GM19043 (cell line): Measurements from ENCODE around the gene WDR83.
A peak's percentile ranks its signal among the peaks of the same experiment; 100 is the strongest.
"Not testable (repeated sequence)": the region's sequence is repeated elsewhere in the genome, so short reads cannot be mapped to it uniquely, and the experiment has no call there.

ENCODE experiments used
- ATAC-seq: cut with Tn5 transposase; IDR thresholded peaks from one replicate; pipeline ENCODE4 v1.9.1; 2021; ENCODE audit warnings: low read depth; ENCODE audit not compliant: unreplicated experiment

WDR83 gene

DNA sequence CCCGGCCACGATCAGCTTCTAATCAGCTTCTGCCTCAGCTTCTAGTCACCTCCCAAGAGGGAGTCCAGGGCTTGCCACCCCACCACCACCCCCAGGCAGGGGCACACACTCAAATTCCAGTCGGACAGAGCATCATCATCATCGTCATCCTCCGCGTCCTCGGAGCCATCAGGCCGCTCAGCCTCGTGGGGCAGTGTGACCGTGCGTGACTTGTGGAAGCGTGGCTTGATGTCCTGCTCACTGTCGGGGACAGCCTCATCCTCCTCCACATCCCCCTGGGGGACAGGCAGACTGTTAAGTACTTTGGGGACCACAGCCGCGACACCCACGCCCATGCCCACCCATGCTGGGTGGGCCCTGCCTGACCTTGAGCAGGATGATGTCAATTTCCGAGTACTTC lies 44.6 kb downstream of the WDR83 start:
- ATAC-seq, result no peak

DNA sequence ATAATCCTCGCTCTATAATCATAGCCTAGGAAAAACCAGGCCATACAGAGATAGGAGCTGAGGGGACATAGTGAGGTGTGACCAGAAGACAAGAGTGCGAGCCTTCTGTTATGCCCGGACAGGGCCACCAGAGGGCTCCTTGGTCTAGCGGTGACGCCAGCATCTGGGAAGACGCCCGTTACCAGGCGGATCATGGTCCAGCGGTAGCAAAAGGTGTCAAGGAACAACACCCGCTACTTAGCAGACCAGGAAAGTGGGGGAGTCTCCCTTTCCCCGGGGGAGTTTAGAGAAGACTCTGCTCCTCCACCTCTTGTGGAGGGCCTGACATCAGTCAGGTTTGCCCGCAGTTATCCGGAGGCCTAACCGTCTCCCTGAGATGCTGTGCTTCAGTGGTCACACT lies 45.5 kb downstream of the WDR83 start:
- ATAC-seq, result not testable (repeated sequence)

DNA sequence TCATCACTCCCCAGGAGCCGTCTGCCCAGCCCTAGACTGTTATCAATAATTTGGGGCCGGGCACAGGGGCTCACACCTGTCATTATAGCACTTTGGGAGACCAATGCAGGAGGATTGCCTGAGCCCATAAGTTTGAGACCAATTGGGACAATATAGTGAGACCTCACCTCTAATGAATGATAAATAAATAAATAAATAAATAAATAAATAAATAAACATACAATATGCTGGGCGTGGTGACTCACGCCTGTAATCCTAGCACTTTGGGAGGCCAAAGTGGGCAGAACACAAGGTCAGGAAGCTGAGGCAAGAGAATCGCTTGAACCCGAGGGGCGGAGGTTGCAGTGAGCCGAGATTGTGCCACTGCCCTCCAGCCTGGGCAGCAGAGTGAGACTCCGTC lies 46.7 kb downstream of the WDR83 start:
- ATAC-seq, result not testable (repeated sequence)

DNA sequence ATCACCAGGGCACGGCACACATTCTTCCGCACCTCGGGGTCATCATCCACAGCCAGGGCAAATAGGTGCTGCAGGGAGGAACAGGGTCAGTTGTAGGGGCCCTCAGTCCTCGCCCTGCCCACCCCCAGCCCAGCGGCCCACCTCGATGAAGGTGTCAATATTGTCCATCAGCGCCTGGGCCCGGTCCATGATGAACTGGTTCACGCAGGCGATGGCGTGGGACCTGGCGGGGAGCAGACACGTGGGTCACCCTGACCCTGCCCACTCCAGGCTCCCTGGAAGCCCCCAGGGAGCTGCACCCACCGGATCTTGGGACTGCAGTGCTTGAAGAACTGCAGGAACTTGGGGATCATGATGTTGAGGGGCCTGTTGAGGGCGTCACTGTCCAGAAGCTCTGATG lies 48.5 kb downstream of the WDR83 start:
- no peak for ATAC-seq

DNA sequence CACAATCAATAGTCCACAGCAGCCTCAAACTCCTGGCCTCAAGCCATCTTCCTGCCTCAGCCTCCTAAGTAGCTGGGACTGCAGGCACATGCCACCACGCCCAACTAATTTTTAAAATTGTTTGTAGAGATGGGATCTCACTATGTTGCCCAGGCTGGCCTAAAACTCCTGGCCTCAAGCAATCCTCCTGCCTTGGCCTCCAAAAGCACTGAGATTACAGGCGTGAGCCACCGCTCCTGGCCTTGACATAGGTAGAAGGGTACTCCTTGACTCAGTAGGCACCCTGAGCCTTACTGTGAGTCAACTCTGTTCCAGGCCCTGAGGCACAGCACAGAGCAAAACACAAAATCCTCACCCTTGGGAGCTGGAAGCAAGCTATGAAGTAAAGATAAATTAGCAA lies 49.3 kb downstream of the WDR83 start:
- no peak for ATAC-seq

DNA sequence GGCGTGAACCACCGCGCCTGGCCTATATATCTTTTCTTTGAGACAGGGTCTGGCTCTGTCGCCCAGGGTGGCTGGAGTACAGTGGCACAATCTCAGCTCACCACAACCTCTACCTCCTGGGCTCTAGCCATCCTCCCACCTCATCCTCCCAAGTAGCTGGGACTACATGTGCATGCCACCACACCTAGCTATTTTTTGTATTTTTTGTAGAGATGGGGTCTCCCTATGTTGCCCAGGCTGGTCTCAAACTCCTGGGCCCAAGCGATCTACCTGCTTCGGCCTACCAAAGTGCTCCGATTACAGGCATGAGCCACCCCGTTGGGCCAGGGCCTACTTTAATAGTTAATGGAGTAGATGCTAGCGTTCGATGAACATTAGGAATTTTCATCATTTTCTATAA lies 53.7 kb downstream of the WDR83 start:
- ATAC-seq, result no peak

DNA sequence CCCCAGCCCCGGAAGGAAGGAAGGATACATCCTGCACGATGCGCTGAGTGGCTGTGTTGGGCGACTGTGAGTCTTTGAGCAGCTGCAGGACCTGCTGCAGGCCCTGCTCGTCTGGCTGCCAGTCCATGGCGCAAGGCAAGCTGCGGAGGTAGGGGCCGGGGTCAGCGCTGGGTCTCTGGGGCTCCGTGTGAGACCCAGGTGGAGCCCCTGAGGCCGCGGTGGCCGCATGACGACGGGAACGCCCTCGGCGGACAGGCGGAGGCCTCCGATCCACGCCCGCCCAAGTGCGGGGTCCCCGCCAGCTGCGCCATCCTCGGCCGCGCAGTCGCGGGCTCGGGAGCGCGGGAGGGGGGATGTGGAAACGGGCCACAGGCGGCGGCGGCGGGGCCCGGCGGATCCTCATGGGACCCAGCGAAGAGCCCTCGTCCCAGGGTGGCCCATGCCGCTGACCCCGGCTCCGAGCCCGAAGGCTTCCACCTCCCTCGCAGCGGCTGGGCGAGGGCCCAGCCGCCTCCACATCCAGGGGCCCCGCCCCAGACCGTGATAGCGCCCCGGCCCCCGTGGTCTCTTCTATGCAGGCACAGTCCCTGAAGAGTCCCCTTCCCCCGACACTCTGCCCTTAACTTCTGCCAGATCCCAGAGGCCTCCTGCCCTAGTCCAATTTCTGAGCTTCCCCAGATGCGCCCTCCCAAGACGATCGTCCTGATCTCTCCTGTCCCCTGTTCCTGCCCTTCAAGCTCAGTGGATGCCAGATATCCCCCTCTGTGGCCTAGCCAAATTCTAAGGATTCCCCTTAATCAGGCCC lies 54.4 kb downstream of the WDR83 start:
- ATAC-seq, result no peak

DNA sequence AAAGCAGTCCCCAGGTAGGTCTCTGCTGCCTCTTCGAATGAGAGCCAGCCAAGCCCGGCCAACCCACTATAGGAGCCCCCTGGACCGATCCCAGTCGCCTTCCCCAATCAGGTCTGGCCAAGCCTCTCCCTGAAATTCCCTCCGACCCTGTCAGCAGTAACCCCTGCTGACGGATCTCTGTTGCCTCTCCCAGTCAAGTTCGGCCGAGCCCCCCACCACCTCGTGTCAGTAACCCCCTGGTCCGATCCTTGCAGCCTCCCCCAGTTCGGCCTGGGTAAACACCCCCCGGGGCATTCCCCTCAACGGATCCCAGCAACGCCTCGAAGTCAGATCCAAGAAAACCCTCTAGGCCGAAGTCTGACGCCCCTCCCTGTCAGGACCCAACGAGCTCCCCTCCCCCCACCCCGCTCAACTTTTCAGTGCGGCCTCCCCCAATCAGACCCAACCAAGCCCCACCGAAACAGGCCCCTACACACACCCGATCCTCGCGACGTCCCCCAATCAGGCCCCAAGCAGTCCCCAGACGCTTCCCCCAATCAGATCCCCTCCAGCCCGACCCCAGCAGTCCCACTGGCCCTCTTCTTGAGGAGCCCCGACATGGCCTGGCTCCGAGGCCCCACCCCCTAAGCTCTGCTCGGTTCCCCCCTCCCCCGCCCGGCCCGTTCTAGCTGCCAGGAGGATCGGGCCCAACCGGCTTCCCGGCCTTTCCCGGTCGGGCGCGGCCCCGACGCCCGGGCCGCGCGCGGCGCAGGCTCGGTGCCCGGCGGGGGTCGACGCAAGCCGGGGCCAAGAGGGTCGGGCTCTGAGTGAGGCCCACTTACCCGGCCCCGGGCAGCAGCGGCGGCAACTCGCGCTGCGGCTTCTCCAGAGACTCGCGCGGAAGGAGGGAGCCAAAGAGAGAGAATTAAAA lies 55.3 kb downstream of the WDR83 start:
- ATAC-seq, result no peak

DNA sequence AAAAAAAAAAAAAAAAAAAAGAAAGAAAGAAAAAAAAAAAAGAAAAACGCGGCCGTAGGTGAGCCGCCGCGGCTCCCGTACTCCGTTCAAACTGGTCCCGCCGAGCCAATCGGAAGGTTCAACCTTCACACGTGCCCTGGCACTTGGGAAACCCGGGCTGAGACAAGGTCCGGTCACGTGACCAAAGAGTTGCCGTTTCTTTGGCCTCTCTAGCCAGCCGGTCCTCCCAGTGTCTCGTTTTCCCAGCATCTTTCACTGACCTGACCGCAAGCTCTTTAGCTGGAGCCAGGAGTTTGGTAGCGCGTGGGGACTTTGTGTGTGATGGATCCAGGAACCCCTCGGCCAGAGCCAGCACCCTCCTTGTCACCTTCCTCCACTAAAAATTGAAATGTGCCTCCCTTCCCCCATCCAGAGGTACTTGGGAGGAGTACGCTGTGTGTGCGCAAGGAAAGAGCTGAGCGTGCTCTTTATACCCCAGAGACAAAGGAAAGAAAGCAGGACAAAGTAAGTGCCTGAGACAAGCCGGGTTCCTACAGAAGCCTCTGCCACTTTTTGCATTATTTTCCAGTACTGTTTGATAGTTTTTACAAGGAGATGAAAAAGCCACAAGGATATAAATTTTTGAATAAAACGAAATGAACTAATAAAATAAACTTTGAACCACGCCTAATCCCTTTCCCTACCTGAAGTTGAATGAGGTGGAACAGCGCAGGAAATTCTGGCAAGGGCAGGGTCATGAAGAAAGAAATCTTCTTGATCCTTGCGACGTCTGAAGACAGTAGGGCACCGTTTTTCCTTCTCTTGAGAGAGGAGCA lies 56.2 kb downstream of the WDR83 start:
- ATAC-seq, result peak; percentile 75

DNA sequence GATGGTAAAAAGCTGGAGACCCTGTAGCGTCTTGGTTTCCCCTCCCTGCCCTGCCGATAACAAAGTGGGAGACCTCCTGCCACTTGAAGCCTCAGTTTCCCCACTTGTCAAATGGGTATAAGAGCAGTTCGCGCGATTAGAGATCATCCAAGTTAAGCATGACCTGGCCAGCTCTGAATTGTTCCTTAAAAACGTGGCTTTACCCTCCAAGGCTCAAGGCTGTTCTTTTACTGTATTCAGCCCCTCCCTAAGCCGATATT lies 56.7 kb downstream of the WDR83 start:
- no peak for ATAC-seq

DNA sequence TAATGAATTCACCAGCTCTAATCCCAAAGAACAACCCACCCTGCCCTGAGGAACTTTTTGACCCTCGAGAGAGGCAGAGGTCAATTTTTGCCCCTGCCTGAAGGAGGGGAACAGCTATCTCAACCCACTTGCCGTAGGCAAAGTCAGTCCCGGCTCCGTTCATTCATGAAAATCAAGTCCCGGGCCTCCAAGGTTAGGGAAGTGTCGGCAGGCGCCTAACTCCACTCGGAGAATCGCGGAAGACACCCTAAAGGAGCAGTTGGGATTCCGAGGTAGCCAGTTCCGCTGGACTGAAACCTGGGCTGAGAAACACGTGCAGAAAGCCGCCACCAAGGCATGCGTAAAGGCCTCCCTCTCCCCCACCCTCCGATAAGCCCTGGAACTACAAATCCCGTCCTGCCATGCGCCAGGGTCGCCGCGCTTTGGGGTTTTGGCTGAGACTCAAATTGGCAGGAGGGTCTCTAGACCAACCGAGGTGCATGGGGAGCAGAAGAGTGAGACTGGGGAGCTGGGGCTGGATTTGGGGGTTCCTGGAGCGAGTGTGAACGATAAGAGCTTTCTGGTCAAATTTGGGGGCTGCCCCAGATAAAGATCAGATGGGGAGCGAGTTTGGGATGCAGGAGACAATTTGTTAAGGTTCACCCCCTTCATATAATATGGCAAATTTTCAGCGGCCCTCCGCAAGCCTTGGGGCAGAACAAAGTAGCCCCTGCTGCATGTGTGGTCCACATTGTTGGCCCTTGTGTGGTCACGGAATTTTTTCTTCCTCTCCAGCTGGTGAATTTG lies 57.2 kb downstream of the WDR83 start, which contains the start of gene TNPO2:
TSS of gene TNPO2 (minus strand) at position 292 of the 786 bp plus-strand sequence. CDS start 2,955 bp downstream, outside the sequence.
- no peak for ATAC-seq
